PC-3 (cell line): ENCODE results near the gene DENND1B. TPM values are rescaled to one million over a fixed set of nuclear protein-coding genes. Genes with fewer than 3 reads are reported as not detected.

Experiments
- ATAC-seq: fragments of 200-7000 bp; cut with Tn5 transposase; 2 replicates; pipeline ENCODE4 v1.9.1; 2020; ENCODE audit warnings: mild to moderate bottlenecking, moderate library complexity
- BruUV-seq: library from RNA; stranded (reverse); fragments of 400-500 nt; replicated peaks from 2 replicates; lab custom pipeline; 2021; lab: Mats Ljungman, UMichigan
- CTCF ChIA-PET: fragments of 300-600 bp; sonication (Branson Sonifier 250); formaldehyde crosslinking; loops from one replicate; lab custom pipeline; 2022; ENCODE audit warnings: antibody characterized with exemption; lab: Charles Lee
- POLR2A ChIA-PET: fragments of 300-600 bp; sonication (Branson Sonifier 250); formaldehyde crosslinking; loops from one replicate; lab custom pipeline; 2022; ENCODE audit warnings: antibody characterized with exemption; ENCODE audit not compliant: unreplicated experiment; lab: Charles Lee
- DNase-seq: peaks from one replicate; pipeline ENCODE4 v3.0.0-alpha.2; 2015
- H2AFZ ChIP-seq: fragments of 300-600 bp; sonication (generic); 2 replicates; pipeline ENCODE4 v1.6.0; 2016; ENCODE audit warnings: antibody characterized with exemption, low read length
- H3F3A ChIP-seq: fragments of 300-600 bp; sonication (generic); one replicate; pipeline ENCODE4 v1.6.0; 2017; ENCODE audit warnings: antibody characterized with exemption, low read length, control low read depth, mild to moderate bottlenecking; ENCODE audit not compliant: unreplicated experiment
- H3K27ac ChIP-seq: fragments of 300-600 bp; sonication (generic); 2 replicates; pipeline ENCODE4 v1.5.1; 2016; ENCODE audit warnings: mild to moderate bottlenecking, low read length
- H3K27me3 ChIP-seq: fragments of 300-600 bp; sonication (generic); 2 replicates; pipeline ENCODE4 v1.6.1; 2016; ENCODE audit warnings: low read length, mixed read lengths
- H3K36me3 ChIP-seq: fragments of 300-600 bp; sonication (generic); 2 replicates; pipeline ENCODE4 v1.6.1; 2016; ENCODE audit warnings: low read depth, mixed run types, low read length, mixed read lengths
- H3K4me1 ChIP-seq: fragments of 300-600 bp; sonication (generic); 2 replicates; pipeline ENCODE4 v1.5.1; 2016; ENCODE audit warnings: low read length; ENCODE audit not compliant: insufficient read depth
- H3K4me2 ChIP-seq: fragments of 300-600 bp; sonication (generic); 2 replicates; pipeline ENCODE4 v1.6.0; 2016; ENCODE audit warnings: low read length
- H3K4me3 ChIP-seq: fragments of 300-600 bp; sonication (generic); 2 replicates; pipeline ENCODE4 v1.5.1; 2016; ENCODE audit warnings: mild to moderate bottlenecking, low read length, mixed read lengths
- H3K79me2 ChIP-seq: fragments of 300-600 bp; sonication (generic); 2 replicates; pipeline ENCODE4 v1.6.1; 2017; ENCODE audit warnings: low read length, mixed read lengths
- H3K9ac ChIP-seq: fragments of 300-600 bp; sonication (generic); 2 replicates; pipeline ENCODE4 v1.6.0; 2016; ENCODE audit warnings: mild to moderate bottlenecking, low read length
- H3K9me2 ChIP-seq: fragments of 300-600 bp; sonication (generic); replicated peaks from 2 replicates; pipeline ENCODE4 v1.6.1; 2016; ENCODE audit warnings: mixed run types, low read length, mixed read lengths
- H3K9me3 ChIP-seq: fragments of 300-600 bp; sonication (generic); 2 replicates; pipeline ENCODE4 v1.6.1; 2016; ENCODE audit warnings: low read length, mixed read lengths
- H4K20me1 ChIP-seq: fragments of 300-600 bp; sonication (generic); 2 replicates; pipeline ENCODE4 v1.6.1; 2016; ENCODE audit warnings: low read length, mixed read lengths
- CTCF ChIP-seq: fragments of 300-600 bp; sonication (generic); conservative IDR thresholded peaks from 2 replicates; pipeline ENCODE4 v1.5.1; 2017; ENCODE audit warnings: antibody characterized with exemption, low read depth, mild to moderate bottlenecking, low read length
- EZH2 ChIP-seq: fragments of 300-600 bp; sonication (generic); IDR thresholded peaks from one replicate; pipeline ENCODE4 v1.6.1; 2017; ENCODE audit warnings: antibody characterized with exemption, mild to moderate bottlenecking, low read length; ENCODE audit not compliant: unreplicated experiment
- EZH2phosphoT487 ChIP-seq: fragments of 300-600 bp; sonication (generic); IDR thresholded peaks from 2 replicates; pipeline ENCODE4 v1.6.1; 2018; ENCODE audit warnings: mild to moderate bottlenecking, antibody characterized with exemption, low read length, borderline replicate concordance
- intact Hi-C: fragments of 100-400 bp; cut with micrococcal nuclease; formaldehyde crosslinking; loops from 2 replicates; pipeline ENCODE4 v1.9.0; 2023
- total RNA-seq: library from RNA; depleted of rRNA; stranded (reverse); fragments of >200 nt; gene quantifications from 2 replicates; pipeline ENCODE4 v1.2.3, GENCODE V29; 2014

DENND1B gene
- total RNA-seq, 1 experiment from 2014 or later = 7.4 TPM

DNA sequence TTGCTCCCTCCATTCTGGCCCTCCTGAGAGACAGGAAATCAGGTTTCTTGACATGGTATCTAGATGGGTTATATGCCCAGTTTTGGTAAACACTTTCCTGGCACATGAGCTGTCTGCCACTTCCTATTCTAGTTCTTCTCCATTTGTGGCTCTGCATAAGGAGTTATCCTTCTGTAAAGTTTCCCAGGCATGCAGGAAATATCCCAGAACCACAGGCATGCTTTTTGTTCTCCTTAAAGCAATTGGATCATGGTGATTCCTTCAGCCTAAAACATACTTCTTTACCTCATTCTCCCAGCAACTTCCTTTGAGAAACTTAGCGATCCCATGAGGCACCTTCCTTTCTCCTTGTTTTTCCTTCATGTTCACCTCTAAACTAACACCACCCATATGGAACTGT lies 307.4 kb downstream of the DENND1B start:
- CTCF ChIA-PET = no interaction called here
- BruUV-seq = no TSS peak

GRCh38 chr1:197466813-197467212 lies 308.5 kb downstream of the DENND1B start:
- H3K4me1 ChIP-seq = no peaks in the 10 kb centered on the region
- H3K4me2 ChIP-seq = no peak overlapping the region
- no peak overlapping the region for H3K4me3 ChIP-seq
- DNase-seq (no peak), ATAC-seq (no peak)
- no peaks in the 10 kb centered on the region for H3K36me3 ChIP-seq
- H3K79me2 ChIP-seq = no peaks in the 10 kb centered on the region
- H4K20me1 ChIP-seq = no peaks in the 10 kb centered on the region
- no peak overlapping the region for H3K9ac ChIP-seq
- POLR2A ChIA-PET = no interaction called here
- CTCF ChIA-PET = no interaction called here
- intact Hi-C loops = no loop called here
- H3K9me3 ChIP-seq = no peaks in the 10 kb centered on the region
- H3F3A ChIP-seq = no peaks in the 10 kb centered on the region
- no peak overlapping the region for H2AFZ ChIP-seq
- no peaks in the 10 kb centered on the region for H3K27me3 ChIP-seq
- BruUV-seq = no TSS peak
- TF ChIP-seq EZH2 (no peak), EZH2phosphoT487 (no peak), CTCF (no peak)
- no peaks in the 10 kb centered on the region for H3K9me2 ChIP-seq
- H3K27ac ChIP-seq = no peak overlapping the region

More for the DNA sequence above, 307.4 kb downstream of the DENND1B start:
- H2AFZ ChIP-seq = no peak overlapping the region
- H3K9ac ChIP-seq = no peak overlapping the region
- no peaks in the 10 kb centered on the region for H3K79me2 ChIP-seq
- ATAC-seq (no peak), DNase-seq (no peak)
- no peaks in the 10 kb centered on the region for H3K27me3 ChIP-seq
- no peaks in the 10 kb centered on the region for H4K20me1 ChIP-seq
- H3K9me3 ChIP-seq = no peaks in the 10 kb centered on the region
- POLR2A ChIA-PET = no interaction called here
- no peaks in the 10 kb centered on the region for H3F3A ChIP-seq
- H3K4me3 ChIP-seq = no peak overlapping the region
- no peaks in the 10 kb centered on the region for H3K36me3 ChIP-seq
- H3K9me2 ChIP-seq = no peaks in the 10 kb centered on the region
- intact Hi-C loops = no loop called here
- H3K27ac ChIP-seq = no peak overlapping the region
- H3K4me1 ChIP-seq = no peaks in the 10 kb centered on the region
- H3K4me2 ChIP-seq = no peak overlapping the region
- TF ChIP-seq CTCF (no peak), EZH2phosphoT487 (no peak), EZH2 (no peak)

DNA sequence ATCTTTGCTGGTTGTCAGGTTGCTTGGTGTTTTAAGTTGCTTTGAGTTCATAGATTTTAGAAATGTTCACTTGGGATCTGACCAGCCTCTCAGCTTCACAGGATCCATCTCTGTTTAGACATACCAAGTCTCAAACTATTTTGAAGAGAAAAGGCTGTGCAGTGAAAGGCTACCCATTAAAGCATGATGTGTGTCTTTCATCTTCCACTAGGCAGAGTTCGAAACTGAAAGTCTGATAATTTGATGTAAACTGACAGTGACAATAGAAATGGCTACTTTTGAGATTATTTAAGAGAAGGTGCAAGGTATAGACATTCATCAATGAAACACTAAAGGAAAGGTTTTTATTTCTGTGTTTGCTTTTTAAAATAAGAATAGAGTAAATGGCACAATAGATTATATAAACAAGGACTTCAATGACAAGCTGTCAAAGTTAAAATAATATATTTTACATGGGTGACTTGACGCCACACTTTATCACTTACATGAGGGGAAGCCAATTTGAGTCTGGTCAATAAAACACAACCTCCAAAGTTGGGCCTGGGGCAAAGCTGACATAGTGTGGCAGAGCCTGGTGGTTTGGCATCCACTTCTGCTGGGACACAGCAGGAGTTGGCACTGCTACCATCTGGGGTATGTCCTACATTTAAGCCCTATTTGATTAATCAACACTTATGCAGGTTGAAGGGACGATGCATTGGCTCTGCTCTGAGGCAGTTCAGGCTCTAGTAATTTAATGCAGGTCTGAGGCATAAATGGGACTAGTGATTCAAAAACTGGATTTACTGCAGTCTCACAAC lies 309.6 kb downstream of the DENND1B start:
- no peaks in the 10 kb centered on the region for H3K79me2 ChIP-seq
- intact Hi-C loops = no loop called here
- no peaks in the 10 kb centered on the region for H3K9me2 ChIP-seq
- POLR2A ChIA-PET = no interaction called here
- H3K27ac ChIP-seq = no peak overlapping the region
- H3K4me3 ChIP-seq = no peak overlapping the region
- H3K4me2 ChIP-seq = no peak overlapping the region
- ATAC-seq (no peak), DNase-seq (no peak)
- no peak overlapping the region for H2AFZ ChIP-seq
- no peaks in the 10 kb centered on the region for H3K4me1 ChIP-seq
- no peaks in the 10 kb centered on the region for H3K27me3 ChIP-seq
- BruUV-seq = no TSS peak
- no peaks in the 10 kb centered on the region for H3K9me3 ChIP-seq
- H3K36me3 ChIP-seq = no peaks in the 10 kb centered on the region
- H4K20me1 ChIP-seq = no peaks in the 10 kb centered on the region
- no peaks in the 10 kb centered on the region for H3F3A ChIP-seq
- no peak overlapping the region for H3K9ac ChIP-seq
- no peak for TF ChIP-seq EZH2
- TF ChIP-seq EZH2phosphoT487 = no peak
- no peak for TF ChIP-seq CTCF
- CTCF ChIA-PET = no interaction called here
